ENCODE results near the gene SLC25A40.
A peak's percentile ranks its signal among the peaks of the same experiment; 100 is the strongest.
"Not testable (repeated sequence)": the region's sequence is repeated elsewhere in the genome, so short reads cannot be mapped to it uniquely, and the experiment has no call there.

SLC25A40 gene

DNA sequence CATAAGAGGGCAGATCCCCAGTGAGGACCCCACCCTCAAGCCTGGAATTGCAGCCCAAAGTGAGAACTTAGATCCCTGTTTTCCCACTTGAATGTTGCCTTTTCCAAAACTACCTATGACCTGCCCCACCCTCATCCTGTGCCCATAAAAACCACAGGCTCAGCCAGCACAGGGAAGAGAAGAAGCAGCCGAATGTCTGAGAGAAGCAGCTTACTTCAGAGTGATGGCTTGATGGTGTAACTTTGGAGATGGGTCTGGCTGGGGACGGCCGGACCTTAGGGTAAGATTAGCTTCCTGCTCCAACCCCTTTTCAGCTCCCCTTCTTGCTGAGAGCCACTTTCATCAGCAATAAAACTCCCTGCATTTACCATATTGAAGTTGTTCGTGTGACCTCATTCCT is 5.7 kb downstream of the SLC25A40 start:
- DNase-seq (ENCODE audit: low spot score), result no peak

DNA sequence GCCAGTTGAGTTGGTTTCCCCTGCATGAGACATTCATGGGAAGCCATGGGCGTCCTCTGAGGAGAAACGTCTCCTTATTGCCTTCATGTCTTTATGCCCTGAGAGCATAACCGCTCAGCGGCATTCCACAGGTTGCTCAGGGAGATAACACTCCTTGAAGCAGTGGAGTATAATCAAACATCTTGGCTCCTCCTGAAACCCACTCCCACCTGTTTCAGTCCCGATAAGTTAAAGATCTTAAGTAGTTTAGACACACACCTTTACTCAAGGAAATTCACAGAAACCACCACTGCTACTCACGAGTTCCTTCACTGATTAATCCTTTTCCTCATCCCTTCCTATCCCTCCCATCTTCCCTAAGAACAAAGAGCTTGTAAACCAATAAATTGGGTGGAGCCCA is 9.6 kb downstream of the SLC25A40 start:
- not testable (repeated sequence) for DNase-seq (ENCODE audit: low spot score)

- no peak for DNase-seq (ENCODE audit: low spot score)
Measured at GRCh38 chr7:87866089-87866488, 10.1 kb downstream of the SLC25A40 start.

DNA sequence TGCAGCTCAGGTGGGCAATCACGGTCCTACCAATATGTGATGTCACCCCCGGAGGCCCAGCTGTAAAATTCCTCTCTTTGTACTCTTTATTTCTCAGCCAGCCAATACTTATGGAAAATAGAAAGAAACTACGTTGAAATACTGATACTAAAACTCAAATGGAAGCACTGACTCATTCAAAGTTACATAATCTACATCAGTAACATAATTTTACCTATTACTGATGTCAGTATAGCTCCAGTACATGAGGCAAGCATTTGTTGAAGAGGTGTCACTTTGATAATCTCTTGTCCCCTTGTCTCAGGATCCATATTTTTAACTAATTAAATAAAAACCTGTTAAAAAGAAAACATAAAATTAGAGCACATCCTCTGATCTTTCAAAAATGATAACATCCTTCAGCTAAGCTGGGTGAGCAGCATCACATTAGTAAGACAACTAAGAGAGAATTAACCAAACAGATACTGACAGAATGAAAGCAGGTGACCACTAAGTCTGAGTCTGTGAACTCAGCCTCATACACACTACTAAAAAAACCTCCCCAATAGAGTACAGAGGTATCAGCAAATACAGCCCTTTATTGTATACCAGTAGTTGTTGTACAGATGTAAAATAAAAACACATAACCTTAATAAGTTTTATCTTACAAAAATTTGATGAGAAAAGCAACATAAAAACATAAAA is 17.6 kb downstream of the SLC25A40 start:
- no peak for DNase-seq (ENCODE audit: low spot score)

- DNase-seq (ENCODE audit: low spot score), result no peak
Measured at GRCh38 chr7:87853237-87853864, 22.8 kb downstream of the SLC25A40 start.

GRCh38 chr7:87852306-87852705 is 23.9 kb downstream of the SLC25A40 start:
- DNase-seq (ENCODE audit: low spot score), result no peak

GRCh38 chr7:87850836-87851593 is 25.1 kb downstream of the SLC25A40 start:
- DNase-seq (ENCODE audit: low spot score), result no peak

DNA sequence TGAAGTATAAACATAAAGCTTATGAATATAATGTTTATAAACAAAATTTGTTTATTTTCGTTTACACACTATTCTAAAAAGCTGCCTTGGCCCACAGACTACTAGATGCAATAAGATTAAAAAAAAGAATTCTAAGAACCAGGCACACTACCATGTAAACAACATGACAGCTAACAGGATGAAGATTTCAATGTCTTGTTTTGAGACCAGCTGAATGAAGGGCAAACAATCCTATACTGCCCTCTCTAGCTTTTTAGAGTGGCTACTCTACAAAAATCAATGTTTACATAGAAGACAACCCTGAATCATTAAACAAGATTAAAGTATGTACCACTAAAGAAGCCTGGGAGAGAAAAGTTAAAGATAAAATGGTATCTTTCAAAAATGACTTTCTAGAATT is 38.6 kb downstream of the SLC25A40 start:
- no peak for DNase-seq (ENCODE audit: low spot score)

DNA sequence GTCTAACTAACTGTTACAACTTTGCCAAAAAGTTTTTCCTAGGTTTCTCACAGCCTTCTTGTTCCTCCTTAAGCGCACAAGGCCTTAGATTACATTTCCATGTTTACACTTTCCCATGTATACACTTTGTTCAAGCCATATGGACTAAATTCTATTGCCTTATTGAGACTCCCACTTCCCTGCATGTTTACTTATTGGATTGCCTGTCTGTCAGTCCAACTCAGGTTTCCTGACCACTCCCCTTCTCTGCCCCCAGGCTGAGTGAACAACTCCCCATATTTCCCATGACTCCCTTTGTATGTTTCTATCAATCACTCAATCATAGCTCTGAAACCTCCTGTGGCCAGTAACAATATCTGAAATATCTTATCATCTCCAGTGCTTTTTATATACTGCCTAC is 43.0 kb downstream of the SLC25A40 start:
- no peak for DNase-seq (ENCODE audit: low spot score)

DNA sequence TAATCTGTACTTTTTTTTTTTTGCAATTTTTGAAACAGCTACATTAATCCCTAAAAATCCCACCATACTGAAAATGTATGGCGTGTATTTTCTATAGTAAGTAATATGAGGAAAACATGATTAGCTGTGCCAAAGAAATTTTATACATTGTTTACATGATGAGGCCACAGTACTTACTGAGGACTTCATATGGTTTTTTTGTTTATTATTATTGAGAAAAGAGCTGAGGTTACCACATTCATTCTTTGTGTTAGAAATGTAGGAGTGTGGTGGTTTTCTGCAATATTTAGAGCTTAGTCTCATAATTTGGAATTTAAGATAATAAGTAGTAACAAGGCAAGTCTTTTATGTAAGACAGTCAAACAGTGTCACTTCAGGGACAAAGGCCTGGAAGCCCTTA is 45.1 kb downstream of the SLC25A40 start:
- no peak for DNase-seq (ENCODE audit: low spot score)

DNA sequence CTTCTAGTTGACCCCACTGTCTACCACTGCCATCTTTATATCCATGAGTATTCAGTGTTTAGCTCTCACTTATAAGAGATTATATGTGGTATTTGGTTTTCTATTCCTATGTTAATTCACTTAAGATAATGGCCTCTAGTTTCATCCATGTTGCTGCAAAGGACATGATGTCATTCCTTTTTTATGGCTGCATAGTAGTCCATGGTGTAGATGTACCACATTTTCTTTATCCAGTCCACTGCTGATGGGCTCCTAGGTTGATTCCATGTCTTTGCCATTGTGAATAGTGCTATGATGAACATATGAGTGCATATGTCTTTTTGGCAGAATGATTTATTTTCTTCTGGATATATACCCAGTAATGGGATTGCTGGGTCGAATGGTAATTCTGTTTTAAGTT is 47.8 kb downstream of the SLC25A40 start:
- not testable (repeated sequence) for DNase-seq (ENCODE audit: low spot score)

DNA sequence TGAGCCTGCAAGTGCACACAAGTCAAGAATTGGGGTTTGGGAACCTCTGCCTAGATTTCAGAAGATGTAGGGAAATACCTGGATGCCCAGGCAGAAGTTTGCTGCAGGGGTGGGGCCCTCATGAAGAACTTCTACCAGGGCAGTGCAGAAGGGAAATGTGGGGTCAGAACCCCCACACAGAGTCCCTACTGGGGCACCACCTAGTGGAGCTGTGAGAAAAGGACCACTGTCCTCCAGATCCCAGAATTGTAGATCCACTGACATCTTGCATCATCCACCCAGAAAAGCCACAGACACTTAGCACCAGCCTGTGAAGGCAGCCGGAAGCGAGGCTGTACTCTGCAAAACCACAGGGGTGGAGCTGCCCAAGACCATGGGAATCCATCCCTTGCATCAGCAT is 50.8 kb downstream of the SLC25A40 start:
- DNase-seq (ENCODE audit: low spot score), result not testable (repeated sequence)

DNA sequence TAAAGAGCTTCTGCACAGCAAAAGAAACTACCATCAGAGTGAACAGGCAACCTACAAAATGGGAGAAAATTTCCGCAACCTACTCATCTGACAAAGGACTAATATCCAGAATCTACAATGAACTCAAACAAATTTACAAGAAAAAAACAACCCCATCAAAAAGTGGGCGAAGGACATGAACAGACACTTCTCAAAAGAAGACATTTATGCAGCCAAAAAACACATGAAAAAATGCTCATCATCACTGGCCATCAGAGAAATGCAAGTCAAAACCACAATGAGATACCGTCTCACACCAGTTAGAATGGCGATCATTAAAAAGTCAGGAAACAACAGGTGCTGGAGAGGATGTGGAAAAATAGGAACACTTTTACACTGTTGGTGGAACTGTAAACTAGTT is 54.1 kb downstream of the SLC25A40 start:
- DNase-seq (ENCODE audit: low spot score), result not testable (repeated sequence)

DNA sequence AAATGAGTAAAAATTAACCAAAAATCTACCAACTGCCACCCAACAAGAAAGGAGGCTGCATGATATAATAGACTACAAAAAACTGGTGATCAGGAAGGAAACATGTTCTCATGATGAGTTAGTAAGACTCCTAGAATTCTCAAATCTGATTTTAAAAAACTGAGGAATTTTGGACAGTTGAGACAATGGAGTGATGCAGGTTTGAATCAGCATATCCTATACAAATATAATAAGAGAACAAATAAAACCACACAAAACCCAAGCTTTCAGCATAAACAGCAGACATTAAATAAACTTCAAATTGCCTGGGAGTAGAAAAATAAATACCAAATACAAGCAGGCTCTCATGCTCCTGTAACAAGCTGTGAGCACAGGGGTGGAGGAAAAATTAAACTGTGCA is 57.8 kb downstream of the SLC25A40 start:
- DNase-seq (ENCODE audit: low spot score), result no peak

DNA sequence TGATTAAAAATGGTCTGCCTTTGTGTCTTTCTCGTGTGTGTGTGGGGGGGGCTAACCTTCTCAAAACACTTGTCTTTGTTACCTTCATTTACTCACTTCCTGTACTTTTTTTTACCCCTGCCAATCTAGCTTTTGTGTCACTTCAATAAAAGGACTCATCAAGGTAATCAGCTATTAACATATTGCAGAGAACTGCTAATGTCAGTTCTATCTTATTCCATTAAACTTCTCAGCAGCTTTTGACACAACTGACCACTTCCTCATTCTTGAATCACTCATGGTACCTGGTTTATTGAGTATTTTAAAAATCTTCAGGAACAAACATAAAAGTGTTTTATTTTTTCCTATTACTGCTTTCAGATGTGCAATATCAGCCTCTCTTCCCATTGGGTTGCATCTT is 59.8 kb downstream of the SLC25A40 start:
- DNase-seq (ENCODE audit: low spot score), result no peak

DNA sequence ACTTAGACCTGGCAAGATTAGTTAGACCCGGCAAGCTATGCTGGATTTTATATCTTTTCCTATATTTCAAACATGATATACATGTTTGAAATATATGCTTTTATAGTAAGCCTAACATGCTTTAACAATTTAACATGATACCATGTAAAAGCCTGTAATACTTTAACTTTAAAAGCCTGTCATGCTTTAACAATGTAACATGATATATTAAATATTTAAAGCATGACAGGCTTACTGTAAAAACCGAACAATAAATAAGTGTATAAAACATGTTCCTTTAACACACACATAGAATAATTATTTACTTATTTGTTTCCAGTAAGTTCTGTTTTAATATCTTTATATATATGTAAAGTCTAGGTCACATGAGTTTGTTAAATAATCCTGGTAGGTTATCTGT is 65.4 kb downstream of the SLC25A40 start:
- no peak for DNase-seq (ENCODE audit: low spot score)

- DNase-seq (ENCODE audit: low spot score), result no peak
Measured at GRCh38 chr7:87810130-87810529, 66.0 kb downstream of the SLC25A40 start.

- DNase-seq (ENCODE audit: low spot score), result no peak
Measured at GRCh38 chr7:87806150-87806549, 70.0 kb downstream of the SLC25A40 start.

DNA sequence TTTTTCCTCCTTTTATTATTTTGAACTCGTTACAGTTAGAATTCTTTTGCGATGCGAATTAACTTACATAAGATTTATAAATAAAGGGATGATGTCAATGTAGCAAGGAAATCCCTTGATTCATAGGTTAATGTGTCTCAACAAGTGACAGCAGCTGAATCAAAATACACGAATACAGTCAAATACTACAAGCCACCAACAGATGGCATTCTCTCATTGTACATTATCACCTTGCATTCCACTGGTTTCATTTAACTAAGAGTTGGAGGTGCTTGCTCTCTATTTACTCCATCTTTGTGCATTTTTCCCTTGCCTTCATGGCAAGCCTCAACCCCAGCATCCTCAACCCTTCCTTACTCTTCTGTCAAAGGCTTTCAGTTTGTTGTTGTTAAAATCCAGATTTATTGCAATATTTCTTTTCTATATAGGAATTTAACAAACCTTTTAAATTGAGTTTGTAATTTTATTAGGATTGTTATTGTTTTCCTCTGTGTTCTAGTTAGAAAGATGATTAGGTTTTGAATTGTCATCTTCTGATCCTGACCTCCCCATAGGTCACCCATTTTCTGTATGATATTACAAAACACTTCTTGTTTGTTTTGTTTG is 78.3 kb downstream of the SLC25A40 start:
- peak; percentile 58 for DNase-seq (ENCODE audit: low spot score)

GRCh38 chr7:87797395-87797794 is 78.8 kb downstream of the SLC25A40 start:
- DNase-seq (ENCODE audit: low spot score), result no peak

GRCh38 chr7:87785368-87785995 is 90.7 kb downstream of the SLC25A40 start:
- DNase-seq (ENCODE audit: low spot score), result no peak

- DNase-seq (ENCODE audit: low spot score), result no peak
Measured at GRCh38 chr7:87784424-87784823, 91.7 kb downstream of the SLC25A40 start.
